Astrocyte of the cerebellum (primary cell): ENCODE results near the gene MBNL2.

Source experiments
- DNase-seq: peaks from one replicate; pipeline ENCODE4 v3.0.0-alpha.2; 2011; ENCODE audit warnings: low read depth
- H3K4me3 ChIP-seq: 2 replicates; pipeline ENCODE4 v1.5.1; 2011; ENCODE audit warnings: mild to moderate bottlenecking, low read depth, low read length, moderate library complexity
- in situ Hi-C: cut with HindIII; loops from 2 replicates; pipeline ENCODE4 v1.10.0; 2017; ENCODE audit warnings: low sequenced_read_pairs
- TF ChIP-seq, protein P1 (sequence below): IDR thresholded peaks from 2 replicates; pipeline ENCODE4 v1.5.1; 2012; ENCODE audit warnings: low read length, low read depth, moderate library complexity, mild to moderate bottlenecking; ENCODE audit errors: missing control alignments

The MBNL2 gene, protein sequence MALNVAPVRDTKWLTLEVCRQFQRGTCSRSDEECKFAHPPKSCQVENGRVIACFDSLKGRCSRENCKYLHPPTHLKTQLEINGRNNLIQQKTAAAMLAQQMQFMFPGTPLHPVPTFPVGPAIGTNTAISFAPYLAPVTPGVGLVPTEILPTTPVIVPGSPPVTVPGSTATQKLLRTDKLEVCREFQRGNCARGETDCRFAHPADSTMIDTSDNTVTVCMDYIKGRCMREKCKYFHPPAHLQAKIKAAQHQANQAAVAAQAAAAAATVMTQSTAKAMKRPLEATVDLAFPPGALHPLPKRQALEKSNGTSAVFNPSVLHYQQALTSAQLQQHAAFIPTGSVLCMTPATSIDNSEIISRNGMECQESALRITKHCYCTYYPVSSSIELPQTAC

DNA sequence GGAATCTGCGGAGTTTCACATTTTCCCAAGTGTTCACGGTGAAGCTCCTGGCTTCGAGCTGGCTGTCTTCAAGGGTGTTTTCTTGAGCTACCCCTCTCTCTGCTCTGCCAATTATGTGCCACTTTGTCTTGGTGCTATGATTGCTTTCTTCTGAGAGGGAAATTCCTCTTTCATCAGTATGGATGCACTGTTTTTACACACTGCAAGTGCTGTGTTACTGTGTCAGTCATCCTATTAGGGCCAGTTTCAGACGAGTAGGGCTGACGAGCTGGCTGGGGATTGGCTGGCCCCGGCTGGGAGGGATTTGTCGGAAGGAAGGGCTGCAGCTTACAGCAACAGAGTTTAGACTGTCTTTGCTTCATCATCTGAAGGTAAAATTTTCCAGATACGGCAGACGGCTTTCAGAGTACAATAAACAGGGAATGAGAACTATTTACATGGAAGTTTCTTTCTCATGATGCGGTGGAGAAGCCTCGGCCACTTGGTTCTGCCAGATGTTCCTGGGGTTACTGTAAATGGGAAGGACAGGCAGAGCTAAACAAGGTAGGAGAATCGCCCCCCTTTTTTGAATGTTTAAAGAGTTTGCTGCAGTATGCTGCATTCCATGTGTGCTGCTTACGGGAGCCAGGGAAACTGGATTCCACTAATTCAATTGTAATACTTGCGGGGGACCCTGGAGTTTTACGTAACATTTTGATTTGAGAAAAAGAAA, at the start of gene MBNL2:
Gene MBNL2 (plus strand): TSS at position 345 of the 712 bp plus-strand sequence. CDS start 53,903 bp downstream, outside the sequence.
- in situ Hi-C loops = no loop called here
- DNase-seq = peak; percentile 89
- TF ChIP-seq, protein P1, sequence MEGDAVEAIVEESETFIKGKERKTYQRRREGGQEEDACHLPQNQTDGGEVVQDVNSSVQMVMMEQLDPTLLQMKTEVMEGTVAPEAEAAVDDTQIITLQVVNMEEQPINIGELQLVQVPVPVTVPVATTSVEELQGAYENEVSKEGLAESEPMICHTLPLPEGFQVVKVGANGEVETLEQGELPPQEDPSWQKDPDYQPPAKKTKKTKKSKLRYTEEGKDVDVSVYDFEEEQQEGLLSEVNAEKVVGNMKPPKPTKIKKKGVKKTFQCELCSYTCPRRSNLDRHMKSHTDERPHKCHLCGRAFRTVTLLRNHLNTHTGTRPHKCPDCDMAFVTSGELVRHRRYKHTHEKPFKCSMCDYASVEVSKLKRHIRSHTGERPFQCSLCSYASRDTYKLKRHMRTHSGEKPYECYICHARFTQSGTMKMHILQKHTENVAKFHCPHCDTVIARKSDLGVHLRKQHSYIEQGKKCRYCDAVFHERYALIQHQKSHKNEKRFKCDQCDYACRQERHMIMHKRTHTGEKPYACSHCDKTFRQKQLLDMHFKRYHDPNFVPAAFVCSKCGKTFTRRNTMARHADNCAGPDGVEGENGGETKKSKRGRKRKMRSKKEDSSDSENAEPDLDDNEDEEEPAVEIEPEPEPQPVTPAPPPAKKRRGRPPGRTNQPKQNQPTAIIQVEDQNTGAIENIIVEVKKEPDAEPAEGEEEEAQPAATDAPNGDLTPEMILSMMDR = no peak

DNA sequence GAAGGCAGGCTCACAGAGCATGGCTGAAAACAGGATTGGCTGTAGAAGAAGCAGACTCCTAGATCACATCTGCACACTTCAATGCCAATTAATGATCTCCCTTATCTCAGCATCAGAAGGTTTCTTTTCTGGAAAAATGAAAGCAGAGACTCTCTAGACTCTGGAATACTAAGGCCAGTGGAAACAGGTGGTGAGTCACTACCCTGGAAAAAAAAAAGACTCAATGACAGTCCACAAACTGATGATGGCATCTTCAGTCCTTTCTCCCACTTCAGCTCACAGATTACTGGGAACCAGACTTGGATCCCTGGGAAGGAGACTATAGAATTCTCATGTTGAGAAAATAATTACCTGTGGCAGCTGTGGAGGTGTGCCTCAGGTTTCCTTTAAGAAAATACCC, 47.5 kb upstream of the MBNL2 start:
- TF ChIP-seq, protein P1 = no peak
- in situ Hi-C loops = no loop called here

More for the DNA sequence above, at the start of gene MBNL2:
- peak within 1 kb of the TSS; percentile 82 for H3K4me3 ChIP-seq

DNA sequence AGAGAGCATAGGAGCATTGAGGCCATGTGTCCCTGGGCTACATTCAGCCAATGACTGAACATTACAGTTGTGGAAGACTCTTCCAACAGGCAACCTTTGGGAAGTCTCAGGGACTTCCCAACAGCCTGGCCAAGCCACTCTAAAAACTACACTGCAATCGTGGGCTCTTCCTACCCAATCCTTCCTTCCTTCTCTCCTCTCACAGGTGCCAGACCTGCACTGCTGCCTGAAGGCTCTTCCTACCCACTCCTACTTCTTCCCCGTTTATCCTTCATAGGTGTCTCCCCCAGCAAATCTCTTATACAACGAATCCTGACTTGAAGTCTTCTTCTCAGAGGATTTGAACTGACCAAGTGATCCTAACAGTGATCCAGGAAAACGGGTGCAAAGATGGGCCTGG, 47.1 kb upstream of the MBNL2 start:
- no peak overlapping the region for H3K4me3 ChIP-seq
- DNase-seq = no peak
- in situ Hi-C loops = no loop called here
- TF ChIP-seq, protein P1 = no peak

More for the DNA sequence above, 47.5 kb upstream of the MBNL2 start:
- H3K4me3 ChIP-seq = no peak overlapping the region
- no peak for DNase-seq

DNA sequence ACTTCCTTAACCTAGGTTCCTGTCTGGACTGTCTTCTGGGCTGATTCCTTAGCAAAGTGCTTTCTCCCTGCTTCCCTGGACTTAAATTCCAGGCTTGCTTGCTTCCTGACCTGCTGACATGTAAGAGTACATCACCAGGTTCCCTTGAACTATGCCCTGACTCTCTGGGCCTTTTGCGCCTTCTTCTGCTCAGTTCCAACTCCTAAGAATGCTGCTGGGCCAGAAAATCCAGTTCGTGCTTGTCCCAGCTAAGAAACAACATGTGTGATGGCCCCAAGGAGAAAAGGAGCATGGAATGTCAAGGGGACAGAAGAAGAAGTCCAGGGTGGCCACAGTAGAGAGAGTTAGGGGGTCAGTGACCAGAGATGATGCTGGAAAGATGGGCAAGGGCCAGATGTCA, 42.6 kb upstream of the MBNL2 start:
- TF ChIP-seq, protein P1 = no peak
- in situ Hi-C loops = no loop called here
- H3K4me3 ChIP-seq = no peak overlapping the region
- DNase-seq = no peak

DNA sequence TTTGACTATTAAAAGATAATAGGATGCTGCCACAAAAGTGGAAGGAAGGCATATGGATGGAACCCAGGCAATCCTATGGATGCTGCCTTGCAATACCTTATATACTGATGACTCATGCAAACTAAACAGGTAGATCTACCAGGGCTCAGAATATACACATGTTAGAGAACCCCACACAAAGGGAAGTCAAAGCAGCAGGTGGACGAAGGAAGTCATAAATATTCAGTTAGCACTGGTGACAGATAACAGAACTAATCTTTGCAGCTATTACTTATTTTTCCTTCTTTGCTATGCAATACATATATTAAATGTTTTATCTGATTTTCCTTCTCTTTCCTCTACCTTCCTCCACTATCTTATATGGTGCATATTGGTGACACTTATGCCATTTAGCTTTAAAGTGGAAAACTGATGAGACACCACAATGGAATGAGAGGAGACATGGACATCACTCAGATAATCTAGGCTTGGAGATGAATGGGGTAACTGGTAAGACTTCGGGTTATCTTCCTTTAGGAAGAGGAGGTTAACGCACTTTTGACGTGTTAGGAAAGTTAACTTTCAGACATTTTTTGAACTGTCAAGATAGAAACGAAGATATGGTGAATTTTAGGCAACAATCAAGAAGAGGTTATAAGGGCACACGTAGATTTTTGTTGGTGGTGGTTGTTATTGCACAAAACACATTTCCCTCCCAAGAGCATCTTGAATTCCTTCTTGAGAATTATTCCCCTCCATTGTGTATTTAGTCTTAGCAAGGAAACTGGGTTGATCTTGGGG, 39.8 kb upstream of the MBNL2 start:
- in situ Hi-C loops = no loop called here
- TF ChIP-seq, protein P1 = no peak
- no peak for DNase-seq
- no peak overlapping the region for H3K4me3 ChIP-seq

DNA sequence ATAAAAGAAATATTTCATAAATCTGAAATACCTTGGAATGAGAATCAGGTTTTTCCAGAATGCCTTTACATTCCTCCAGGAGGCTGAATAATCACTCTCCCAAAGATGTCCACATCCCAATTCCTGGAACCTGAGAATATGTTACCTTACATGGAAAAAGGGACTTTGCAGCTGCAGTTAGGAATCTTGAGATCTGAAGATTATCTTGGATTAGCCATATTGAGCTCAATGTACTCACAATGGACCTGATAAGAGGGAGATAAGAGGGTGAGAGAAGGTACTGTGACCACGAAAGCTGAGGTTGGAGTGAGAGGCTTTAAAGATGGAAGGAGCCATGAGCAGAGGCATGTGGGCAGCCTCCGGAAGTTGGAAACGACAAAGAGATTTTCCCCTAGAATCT, 36.8 kb upstream of the MBNL2 start:
- no peak for DNase-seq
- in situ Hi-C loops = no loop called here
- H3K4me3 ChIP-seq = no peak overlapping the region
- TF ChIP-seq, protein P1 = no peak
